PFSK-1 (cell line): ENCODE results near the gene CWC27.

ENCODE experiments used
- FOXP2 ChIP-seq: optimal IDR thresholded peaks from 2 replicates; pipeline ENCODE3; 2011; ENCODE audit warnings: borderline replicate concordance, control low read depth, inconsistent platforms; ENCODE audit not compliant: insufficient read depth; ENCODE audit errors: extremely low read length, extremely low read depth
- POLR2AphosphoS5 ChIP-seq: IDR thresholded peaks from 2 replicates; pipeline ENCODE4 v1.6.1; 2012; ENCODE audit warnings: low read depth, mild to moderate bottlenecking, control low read depth, low read length, moderate library complexity
- SIN3A ChIP-seq: IDR thresholded peaks from 2 replicates; pipeline ENCODE4 v1.6.1; 2012; ENCODE audit warnings: mild to moderate bottlenecking, low read length, moderate library complexity, borderline replicate concordance; ENCODE audit not compliant: insufficient read depth
- TAF1 ChIP-seq: IDR thresholded peaks from 2 replicates; pipeline ENCODE4 v1.6.1; 2012; ENCODE audit warnings: low read length, control low read depth, borderline replicate concordance; ENCODE audit not compliant: insufficient read depth
- TF ChIP-seq, protein P1 (sequence below), 2 experiments: IDR thresholded peaks; 2 replicates each; pipeline versions ENCODE4 v1.6.1 to v1.8.0; 2011 to 2012; ENCODE audit warnings: low read depth in 2 of 2, low read length in 2 of 2, control low read depth in 1 of 2, inconsistent platforms in 1 of 2, mild to moderate bottlenecking in 1 of 2, moderate library complexity in 1 of 2; ENCODE audit not compliant: insufficient read depth in 1 of 2

Gene CWC27

DNA sequence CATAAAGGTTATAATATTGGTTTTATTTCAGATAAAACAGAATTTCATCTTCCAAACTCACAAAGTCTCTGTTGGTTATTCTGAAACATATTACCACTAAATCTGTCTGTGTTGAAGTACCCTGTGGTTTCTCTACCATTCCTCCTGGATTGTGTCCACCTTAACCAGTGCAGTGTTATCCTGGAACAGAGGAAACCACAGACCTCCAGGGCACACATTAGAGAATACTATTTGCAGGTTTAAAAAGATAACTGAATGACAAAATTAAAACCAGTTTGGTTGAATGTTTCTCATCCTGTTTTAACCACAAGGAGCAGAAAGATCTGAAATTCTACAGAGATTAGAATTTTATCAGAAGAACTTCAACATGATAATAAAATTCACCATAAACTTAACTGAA is 251.8 kb downstream of the CWC27 start:
- TF ChIP-seq POLR2AphosphoS5 = no peak
- TF ChIP-seq TAF1 = no peak
- TF ChIP-seq FOXP2 = no peak
- no peak for TF ChIP-seq SIN3A
- TF ChIP-seq, protein P1, sequence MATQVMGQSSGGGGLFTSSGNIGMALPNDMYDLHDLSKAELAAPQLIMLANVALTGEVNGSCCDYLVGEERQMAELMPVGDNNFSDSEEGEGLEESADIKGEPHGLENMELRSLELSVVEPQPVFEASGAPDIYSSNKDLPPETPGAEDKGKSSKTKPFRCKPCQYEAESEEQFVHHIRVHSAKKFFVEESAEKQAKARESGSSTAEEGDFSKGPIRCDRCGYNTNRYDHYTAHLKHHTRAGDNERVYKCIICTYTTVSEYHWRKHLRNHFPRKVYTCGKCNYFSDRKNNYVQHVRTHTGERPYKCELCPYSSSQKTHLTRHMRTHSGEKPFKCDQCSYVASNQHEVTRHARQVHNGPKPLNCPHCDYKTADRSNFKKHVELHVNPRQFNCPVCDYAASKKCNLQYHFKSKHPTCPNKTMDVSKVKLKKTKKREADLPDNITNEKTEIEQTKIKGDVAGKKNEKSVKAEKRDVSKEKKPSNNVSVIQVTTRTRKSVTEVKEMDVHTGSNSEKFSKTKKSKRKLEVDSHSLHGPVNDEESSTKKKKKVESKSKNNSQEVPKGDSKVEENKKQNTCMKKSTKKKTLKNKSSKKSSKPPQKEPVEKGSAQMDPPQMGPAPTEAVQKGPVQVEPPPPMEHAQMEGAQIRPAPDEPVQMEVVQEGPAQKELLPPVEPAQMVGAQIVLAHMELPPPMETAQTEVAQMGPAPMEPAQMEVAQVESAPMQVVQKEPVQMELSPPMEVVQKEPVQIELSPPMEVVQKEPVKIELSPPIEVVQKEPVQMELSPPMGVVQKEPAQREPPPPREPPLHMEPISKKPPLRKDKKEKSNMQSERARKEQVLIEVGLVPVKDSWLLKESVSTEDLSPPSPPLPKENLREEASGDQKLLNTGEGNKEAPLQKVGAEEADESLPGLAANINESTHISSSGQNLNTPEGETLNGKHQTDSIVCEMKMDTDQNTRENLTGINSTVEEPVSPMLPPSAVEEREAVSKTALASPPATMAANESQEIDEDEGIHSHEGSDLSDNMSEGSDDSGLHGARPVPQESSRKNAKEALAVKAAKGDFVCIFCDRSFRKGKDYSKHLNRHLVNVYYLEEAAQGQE (IDR thresholded peaks at IDR 0.05; ENCODE audit: insufficient read depth in 1 of 2, low read depth in 2 of 2, low read length in 2 of 2) = no peak

DNA sequence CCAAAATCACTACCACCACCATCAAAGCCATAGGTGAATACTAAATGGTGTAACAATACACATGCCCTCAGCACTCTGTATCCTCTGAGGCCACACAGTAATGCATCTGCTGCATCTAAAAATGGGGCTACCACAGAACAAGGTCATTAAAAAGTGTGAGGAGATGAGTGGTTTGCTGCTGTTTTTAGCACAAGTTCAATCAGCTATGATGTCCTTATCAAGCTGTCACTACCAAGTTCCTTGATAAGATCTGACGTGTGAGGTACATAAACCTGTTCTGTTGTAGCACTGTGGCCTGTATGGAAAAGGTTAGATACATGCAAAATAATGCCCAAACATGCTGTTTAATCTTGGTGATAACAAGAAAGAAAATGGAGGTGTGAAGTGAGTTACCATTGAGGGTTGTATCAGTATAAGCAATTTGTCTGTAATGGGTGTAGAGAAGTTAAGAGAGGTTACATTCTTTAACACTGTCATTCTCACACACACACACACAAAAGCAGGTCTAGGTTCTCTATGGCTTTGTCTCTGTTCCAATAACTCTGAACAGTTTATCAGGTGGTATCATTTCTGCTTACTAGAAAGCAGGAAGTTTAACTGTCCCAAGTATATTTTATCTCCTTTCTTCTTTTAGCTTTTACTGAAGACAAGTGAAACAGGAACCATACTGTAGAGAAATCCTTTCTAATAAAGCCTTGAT is 252.9 kb downstream of the CWC27 start:
- no peak for TF ChIP-seq FOXP2
- no peak for TF ChIP-seq POLR2AphosphoS5

DNA sequence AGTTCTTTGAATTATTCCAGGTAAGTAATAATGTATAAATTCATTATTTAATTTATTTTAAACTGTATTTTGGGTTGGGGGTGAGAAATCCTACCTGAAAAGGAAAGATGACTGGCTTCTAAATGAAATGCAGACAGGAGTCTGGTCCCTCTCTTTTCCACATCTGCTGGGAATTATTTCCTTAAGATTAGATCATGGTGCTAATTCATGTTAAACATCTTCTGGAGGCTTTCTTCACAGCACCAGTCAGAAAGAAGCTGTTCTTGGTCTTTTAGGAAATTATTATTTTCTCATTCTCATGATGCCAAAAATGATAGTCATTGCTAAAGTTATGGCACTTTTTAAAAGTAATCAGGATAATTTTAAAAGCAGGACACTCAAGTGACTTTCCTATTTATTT is 254.2 kb downstream of the CWC27 start:
- no peak for TF ChIP-seq TAF1
- no peak for TF ChIP-seq FOXP2
- TF ChIP-seq, protein P1 (IDR thresholded peaks at IDR 0.05; ENCODE audit: insufficient read depth in 1 of 2, low read depth in 2 of 2, low read length in 2 of 2) = no peak
- no peak for TF ChIP-seq SIN3A

DNA sequence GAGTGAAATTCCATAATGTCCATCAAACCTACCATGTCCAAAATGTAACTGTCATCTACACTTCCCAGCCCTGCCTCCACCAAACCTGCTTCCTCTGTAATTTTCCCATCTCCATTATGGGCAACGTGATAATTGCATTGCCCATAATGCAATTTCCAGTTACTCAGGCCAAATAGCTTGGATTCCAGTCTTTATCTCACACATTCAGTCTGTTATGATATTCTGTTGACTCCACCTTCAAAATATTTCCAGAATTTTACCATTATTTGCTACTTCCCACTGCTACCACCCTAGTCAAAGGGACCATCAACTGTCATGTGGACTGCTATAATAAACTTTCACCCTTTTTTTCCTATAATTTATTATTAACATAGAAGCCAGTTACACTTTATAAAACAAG is 256.0 kb downstream of the CWC27 start:
- TF ChIP-seq, protein P1 (IDR thresholded peaks at IDR 0.05; ENCODE audit: insufficient read depth in 1 of 2, low read depth in 2 of 2, low read length in 2 of 2) = no peak
- TF ChIP-seq TAF1 (no peak), FOXP2 (no peak)

DNA sequence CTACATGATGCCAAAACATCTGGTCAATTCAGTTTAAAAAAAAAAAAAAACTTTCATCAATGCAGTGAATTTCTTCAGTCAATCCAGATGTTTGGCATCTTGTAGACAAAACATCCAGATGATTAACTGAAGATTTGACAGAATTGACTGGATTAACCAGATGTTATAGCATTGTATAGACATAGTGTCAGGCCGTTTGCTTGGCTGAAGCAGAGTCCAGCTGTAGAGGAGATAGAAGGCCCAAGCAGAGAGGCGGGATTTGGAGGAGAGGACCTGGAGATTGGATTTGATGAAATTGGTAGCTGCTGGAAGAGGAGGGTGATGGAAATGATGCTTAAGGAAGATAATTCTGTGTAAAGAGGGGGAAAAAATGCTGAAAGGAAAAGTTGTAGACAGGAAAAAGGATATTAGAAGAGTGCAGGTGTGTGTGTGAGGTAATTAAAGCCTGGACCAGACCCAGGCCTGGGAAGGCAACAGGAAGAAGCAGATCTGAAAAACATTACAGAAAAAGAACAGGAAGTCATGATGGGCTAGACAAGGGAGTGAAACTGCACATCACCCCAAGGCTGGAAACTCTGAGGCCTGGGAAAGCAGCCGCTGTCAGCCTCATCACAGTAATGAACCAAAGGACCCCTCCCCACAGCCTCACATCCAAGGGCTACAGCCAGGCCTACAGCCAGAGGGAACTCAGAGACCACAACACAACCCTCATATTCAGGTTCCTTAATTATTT is 258.3 kb downstream of the CWC27 start:
- TF ChIP-seq FOXP2 = no peak
- TF ChIP-seq POLR2AphosphoS5 = no peak
- TF ChIP-seq SIN3A = no peak
- TF ChIP-seq, protein P1 (IDR thresholded peaks at IDR 0.05; ENCODE audit: insufficient read depth in 1 of 2, low read depth in 2 of 2, low read length in 2 of 2) = no peak
- no peak for TF ChIP-seq TAF1
